Astrocyte (in vitro differentiated cells and primary cell): ENCODE results near the gene CERS6. TPM values are rescaled to one million over a fixed set of nuclear protein-coding genes. Genes with fewer than 3 reads are reported as not detected.

ENCODE experiments used
- DNase-seq: peaks from one replicate; pipeline ENCODE4 v3.0.0-alpha.2; 2010; ENCODE audit warnings: low read depth
- FAIRE-seq: peaks from 2 replicates; lab custom pipeline; 2011; peaks lifted over from hg19 to GRCh38; lab: Jason Lieb, UNC
- H2AFZ ChIP-seq: 2 replicates; pipeline ENCODE4 v1.6.0; 2012; ENCODE audit warnings: low read depth, low read length, inconsistent platforms
- H3K27ac ChIP-seq: 2 replicates; pipeline ENCODE4 v1.5.1; 2011; ENCODE audit warnings: low read depth, low read length, inconsistent platforms
- H3K27me3 ChIP-seq: 2 replicates; pipeline ENCODE4 v1.6.0; 2011; ENCODE audit warnings: low read length, inconsistent platforms; ENCODE audit not compliant: insufficient read depth
- H3K36me3 ChIP-seq: 2 replicates; pipeline ENCODE4 v1.5.1; 2011; ENCODE audit warnings: low read length, inconsistent platforms; ENCODE audit not compliant: insufficient read depth
- H3K4me1 ChIP-seq: 2 replicates; pipeline ENCODE4 v1.5.1; 2011; ENCODE audit warnings: low read length, inconsistent platforms; ENCODE audit not compliant: insufficient read depth
- H3K4me2 ChIP-seq: 2 replicates; pipeline ENCODE4 v1.6.0; 2012; ENCODE audit warnings: low read length, inconsistent platforms
- H3K4me3 ChIP-seq: 2 replicates; pipeline ENCODE4 v1.5.1; 2011; ENCODE audit warnings: low read depth, mild to moderate bottlenecking, low read length, inconsistent platforms; ENCODE audit not compliant: insufficient read depth
- H3K79me2 ChIP-seq: 2 replicates; pipeline ENCODE4 v1.6.0; 2012; ENCODE audit warnings: mild to moderate bottlenecking, low read length, inconsistent platforms; ENCODE audit not compliant: insufficient read depth
- H3K9ac ChIP-seq: 2 replicates; pipeline ENCODE4 v1.6.0; 2012; ENCODE audit warnings: mild to moderate bottlenecking, low read length, inconsistent platforms
- H3K9me3 ChIP-seq: 2 replicates; pipeline ENCODE4 v1.5.1; 2012; ENCODE audit warnings: low read depth, mild to moderate bottlenecking, low read length, inconsistent platforms; ENCODE audit not compliant: insufficient read depth
- H4K20me1 ChIP-seq: 2 replicates; pipeline ENCODE4 v1.6.0; 2012; ENCODE audit warnings: low read length, inconsistent platforms; ENCODE audit not compliant: insufficient read depth
- H3K27ac Mint-ChIP-seq: one replicate; pipeline ENCODE4 v1.8.0; 2021; ENCODE audit warnings: mild to moderate bottlenecking, mixed read lengths; ENCODE audit not compliant: unreplicated experiment
- H3K27me3 Mint-ChIP-seq: one replicate; pipeline ENCODE4 v1.8.0; 2021; ENCODE audit warnings: low read depth, mixed read lengths; ENCODE audit not compliant: unreplicated experiment
- H3K36me3 Mint-ChIP-seq: one replicate; pipeline ENCODE4 v1.8.0; 2021; ENCODE audit warnings: low read depth, mixed read lengths; ENCODE audit not compliant: unreplicated experiment
- H3K4me1 Mint-ChIP-seq: one replicate; pipeline ENCODE4 v1.8.0; 2021; ENCODE audit warnings: low read depth, mixed read lengths; ENCODE audit not compliant: unreplicated experiment
- H3K4me3 Mint-ChIP-seq: one replicate; pipeline ENCODE4 v1.8.0; 2021; ENCODE audit warnings: mild to moderate bottlenecking, moderate library complexity, mixed read lengths; ENCODE audit not compliant: unreplicated experiment
- H3K9me3 Mint-ChIP-seq: one replicate; pipeline ENCODE4 v1.8.0; 2021; ENCODE audit warnings: mild to moderate bottlenecking, mixed read lengths; ENCODE audit not compliant: unreplicated experiment
- CTCF ChIP-seq: IDR thresholded peaks from 2 replicates; pipeline ENCODE4 v1.5.1; 2011; ENCODE audit warnings: low read depth, mild to moderate bottlenecking, inconsistent platforms, low read length, moderate library complexity; ENCODE audit not compliant: insufficient read depth
- EZH2 ChIP-seq: IDR thresholded peaks from 2 replicates; pipeline ENCODE4 v1.6.1; 2012; ENCODE audit warnings: mild to moderate bottlenecking, low read length, inconsistent platforms; ENCODE audit not compliant: insufficient read depth
- total RNA-seq: library from RNA; stranded (reverse); gene quantifications from 2 replicates; pipeline ENCODE4 v1.2.1, GENCODE V29; 2021

Gene CERS6
- total RNA-seq, 1 donor from 2014 or later = 23.4 TPM

- Histone ChIP-seq H3K4me2 (no peak overlapping the region), H3K27ac (no peak overlapping the region), H3K4me3 (no peak overlapping the region), H3K9ac (no peak overlapping the region), H3K4me1 (no peaks in the 10 kb centered on the region), H4K20me1 (no peaks in the 10 kb centered on the region), H2AFZ (no peak overlapping the region), H3K36me3 (no peaks in the 10 kb centered on the region), H3K79me2 (no peaks in the 10 kb centered on the region), H3K9me3 (peaks cover 5% of the 10 kb centered on the region), H3K27me3 (no peaks in the 10 kb centered on the region)
- Mint-ChIP-seq H3K27me3 (no peaks in the 10 kb centered on the region), H3K4me1 (peaks cover 5% of the 10 kb centered on the region), H3K9me3 (no peaks in the 10 kb centered on the region), H3K36me3 (no peaks in the 10 kb centered on the region), H3K4me3 (no peak overlapping the region), H3K27ac (no peak overlapping the region)
- no peak for DNase-seq
- FAIRE-seq = no peak
- TF ChIP-seq CTCF (no peak), EZH2 (no peak)
Measured at GRCh38 chr2:168443818-168444217, 12.3 kb upstream of the CERS6 start.

- H3K27ac Mint-ChIP-seq = no peak overlapping the region
- peaks cover 5% of the 10 kb centered on the region for H3K9me3 ChIP-seq
- H2AFZ ChIP-seq = no peak overlapping the region
- no peak overlapping the region for H3K4me2 ChIP-seq
- H3K4me1 ChIP-seq = no peaks in the 10 kb centered on the region
- no peaks in the 10 kb centered on the region for H3K36me3 ChIP-seq
- H3K9me3 Mint-ChIP-seq = no peaks in the 10 kb centered on the region
- FAIRE-seq = no peak
- no peak overlapping the region for H3K4me3 Mint-ChIP-seq
- no peak for DNase-seq
- H3K27me3 ChIP-seq = no peaks in the 10 kb centered on the region
- H3K27ac ChIP-seq = no peak overlapping the region
- peaks cover 5% of the 10 kb centered on the region for H3K4me1 Mint-ChIP-seq
- no peaks in the 10 kb centered on the region for H3K36me3 Mint-ChIP-seq
- no peaks in the 10 kb centered on the region for H3K27me3 Mint-ChIP-seq
- no peaks in the 10 kb centered on the region for H4K20me1 ChIP-seq
- no peak for TF ChIP-seq CTCF
- no peak for TF ChIP-seq EZH2
- H3K79me2 ChIP-seq = no peaks in the 10 kb centered on the region
- no peak overlapping the region for H3K4me3 ChIP-seq
- H3K9ac ChIP-seq = no peak overlapping the region
Measured at GRCh38 chr2:168445960-168446359, 10.1 kb upstream of the CERS6 start.

GRCh38 chr2:168448980-168449379 lies 7.1 kb upstream of the CERS6 start:
- H3K27ac ChIP-seq = no peak overlapping the region
- H3K27me3 Mint-ChIP-seq = no peaks in the 10 kb centered on the region
- FAIRE-seq (no peak), DNase-seq (no peak)
- TF ChIP-seq EZH2 (no peak), CTCF (no peak)
- no peaks in the 10 kb centered on the region for H3K9me3 Mint-ChIP-seq
- no peak overlapping the region for H3K4me3 Mint-ChIP-seq
- H3K4me1 Mint-ChIP-seq = peaks cover 5% of the 10 kb centered on the region
- H2AFZ ChIP-seq = no peak overlapping the region
- no peaks in the 10 kb centered on the region for H3K27me3 ChIP-seq
- H3K36me3 Mint-ChIP-seq = no peaks in the 10 kb centered on the region
- no peak overlapping the region for H3K4me2 ChIP-seq
- H3K79me2 ChIP-seq = no peaks in the 10 kb centered on the region
- no peak overlapping the region for H3K4me3 ChIP-seq
- no peak overlapping the region for H3K9ac ChIP-seq
- no peaks in the 10 kb centered on the region for H4K20me1 ChIP-seq
- no peaks in the 10 kb centered on the region for H3K4me1 ChIP-seq
- peaks cover 5% of the 10 kb centered on the region for H3K9me3 ChIP-seq
- no peaks in the 10 kb centered on the region for H3K36me3 ChIP-seq
- H3K27ac Mint-ChIP-seq = no peak overlapping the region
